Sigmoid colon (tissue), 7 donors: ENCODE data around the gene GLRA2. TPM values are rescaled to one million over a fixed set of nuclear protein-coding genes. Genes with fewer than 3 reads are reported as not detected.

Source experiments
- DNase-seq: peaks from one replicate; pipeline ENCODE4 v3.0.0-alpha.2; 2019
- H3K27ac ChIP-seq, 4 donors: fragments of 200-600 bp; sonication (generic); one replicate each; pipeline ENCODE4 v1.5.1; 2016 to 2019; ENCODE audit warnings: mild to moderate bottlenecking in 1 of 4
- H3K27me3 ChIP-seq, 3 donors: fragments of 200-600 bp; sonication (generic); one replicate each; pipeline ENCODE4 v1.5.1; 2019; ENCODE audit warnings: mild to moderate bottlenecking in 1 of 3
- H3K36me3 ChIP-seq, 4 donors: fragments of 200-600 bp; sonication (generic); one replicate each; pipeline ENCODE4 v1.5.1; 2016 to 2019
- H3K4me1 ChIP-seq, 4 donors: fragments of 200-600 bp; sonication (generic); one replicate each; pipeline ENCODE4 v1.5.1; 2017 to 2019
- H3K4me3 ChIP-seq, 4 donors: fragments of 200-600 bp; sonication (generic); one replicate each; pipeline ENCODE4 v1.5.1; 2017 to 2019; ENCODE audit warnings: mild to moderate bottlenecking in 2 of 4, moderate library complexity in 1 of 4
- H3K9me3 ChIP-seq, 4 donors: fragments of 200-600 bp in 3 of 4; sonication (generic) in 3 of 4; one replicate each; pipeline versions ENCODE4 v1.5.1 to v1.6.1; 2013 to 2019
- CTCF ChIP-seq, 4 experiments: fragments of 450-650 bp in 3 of 4; fragments of 200-600 bp in 1 of 4; IDR thresholded peaks; one replicate each; pipeline ENCODE4 v1.5.1; 2016 to 2019; ENCODE audit warnings: antibody characterized with exemption in 4 of 4, mild to moderate bottlenecking in 3 of 4, moderate library complexity in 2 of 4
- EP300 ChIP-seq, 4 donors: sonication (generic); formaldehyde crosslinking; IDR thresholded peaks; one replicate each; pipeline ENCODE4 v1.6.1; 2017; ENCODE audit warnings: antibody characterized with exemption in 4 of 4
- POLR2A ChIP-seq, 2 donors: fragments of 450-650 bp; IDR thresholded peaks; one replicate each; pipeline ENCODE4 v1.6.1; 2016; ENCODE audit warnings: antibody characterized with exemption in 2 of 2, mild to moderate bottlenecking in 2 of 2, moderate library complexity in 2 of 2
- POLR2AphosphoS5 ChIP-seq, 4 donors: sonication (generic); formaldehyde crosslinking; IDR thresholded peaks; one replicate each; pipeline ENCODE4 v1.6.1; 2017; ENCODE audit warnings: antibody characterized with exemption in 4 of 4
- WGBS, 2 donors: extraction: QIAGEN DNeasy Blood & Tissue Kit; methylation state at CpG; one replicate each; pipeline ENCODE4 v1.1.7; 2013; 5-methylcytosine and 5-hydroxymethylcytosine counted together
- intact Hi-C: fragments of 100-400 bp; cut with DNase I; formaldehyde crosslinking; loops from one replicate; pipeline ENCODE4 v1.15.1; 2023
- polyA plus RNA-seq, 3 donors: library from polyadenylated mRNA; stranded (reverse); fragments of 200-250 nt; gene quantifications; one replicate each; pipeline ENCODE4 v1.2.3, GENCODE V29; 2013
- total RNA-seq, 4 donors: library from RNA; depleted of rRNA; stranded (reverse); fragments of >200 nt; gene quantifications; one replicate each; pipeline ENCODE4 v1.1.0, GENCODE V29; 2016
- donor health status: healthy with polysubstance abuse.
- donor health status: Bipolar disorder and iron deficiency.
- donor health status: healthy.

Gene GLRA2
- total and polyA plus RNA-seq, 7 donors = under 0.01 to 1.9 (median 0.75) TPM; not detected in 3

- WGBS, 2 donors = 48 to 91% methylated on average over 1 of the region's 1 CpG
- Histone ChIP-seq H3K36me3 (no peaks in the 10 kb centered on the region), H3K27me3 (no peaks in the 10 kb centered on the region), H3K4me1 (peaks cover 0 to 11% (median 2%) of the 10 kb centered on the region in 4 donors), H3K4me3 (no peak overlapping the region), H3K9me3 (no peaks in the 10 kb centered on the region), H3K27ac (no peak overlapping the region)
- TF ChIP-seq POLR2AphosphoS5 (IDR thresholded peaks at IDR 0.05) (no peak), CTCF (IDR thresholded peaks at IDR 0.05) (no peak), POLR2A (IDR thresholded peaks at IDR 0.05) (no peak), EP300 (IDR thresholded peaks at IDR 0.05) (no peak)
- DNase-seq = no peak
- intact Hi-C loops = no loop called here
Observed at GRCh38 chrX:14670819-14671218, 141.5 kb downstream of the GLRA2 start.

- no peaks in the 10 kb centered on the region for H3K9me3 ChIP-seq
- intact Hi-C loops = no loop called here
- H3K4me1 ChIP-seq = peaks cover 0 to 11% (median 2%) of the 10 kb centered on the region in 4 donors
- no peaks in the 10 kb centered on the region for H3K36me3 ChIP-seq
- WGBS, 2 donors = 89 to 93% methylated on average over 5 of the region's 5 CpGs
- no peak overlapping the region for H3K4me3 ChIP-seq
- H3K27me3 ChIP-seq = no peaks in the 10 kb centered on the region
- DNase-seq = no peak
- H3K27ac ChIP-seq = no peak overlapping the region
- TF ChIP-seq CTCF (IDR thresholded peaks at IDR 0.05) (no peak), POLR2AphosphoS5 (IDR thresholded peaks at IDR 0.05) (peak in 2 of 4 donors; percentile 54 to 58)
Observed at GRCh38 chrX:14672611-14673172, 143.4 kb downstream of the GLRA2 start.

GRCh38 chrX:14673236-14673635, 143.9 kb downstream of the GLRA2 start:
- no peaks in the 10 kb centered on the region for H3K27me3 ChIP-seq
- DNase-seq = no peak
- no peaks in the 10 kb centered on the region for H3K9me3 ChIP-seq
- H3K4me3 ChIP-seq = no peak overlapping the region
- no peaks in the 10 kb centered on the region for H3K36me3 ChIP-seq
- H3K4me1 ChIP-seq = peaks cover 0 to 11% (median 2%) of the 10 kb centered on the region in 4 donors
- intact Hi-C loops = no loop called here
- 93 to 95% methylated on average over 1 of the region's 1 CpG for WGBS, 2 donors
- no peak for TF ChIP-seq EP300 (IDR thresholded peaks at IDR 0.05)
- no peak overlapping the region for H3K27ac ChIP-seq

- Histone ChIP-seq H3K27me3 (no peaks in the 10 kb centered on the region), H3K36me3 (no peaks in the 10 kb centered on the region), H3K4me1 (peaks cover 0 to 11% (median 2%) of the 10 kb centered on the region in 4 donors), H3K4me3 (no peak overlapping the region), H3K9me3 (no peaks in the 10 kb centered on the region), H3K27ac (no peak overlapping the region)
- 24 to 57% methylated on average over 4 of the region's 4 CpGs for WGBS, 2 donors
- intact Hi-C loops = no loop called here
- DNase-seq = no peak
- TF ChIP-seq EP300 (IDR thresholded peaks at IDR 0.05) (no peak), CTCF (IDR thresholded peaks at IDR 0.05) (no peak), POLR2AphosphoS5 (IDR thresholded peaks at IDR 0.05) (peak in 1 of 4 donors; percentile 40)
Observed at GRCh38 chrX:14673764-14674163, 144.4 kb downstream of the GLRA2 start.

GRCh38 chrX:14675500-14675899, 146.2 kb downstream of the GLRA2 start:
- intact Hi-C loops = no loop called here
- TF ChIP-seq EP300 (IDR thresholded peaks at IDR 0.05) = no peak
- TF ChIP-seq POLR2A (IDR thresholded peaks at IDR 0.05) = no peak
- no peak for TF ChIP-seq POLR2AphosphoS5 (IDR thresholded peaks at IDR 0.05)
- no peak for TF ChIP-seq CTCF (IDR thresholded peaks at IDR 0.05)
- Histone ChIP-seq H3K27ac (no peak overlapping the region), H3K4me3 (no peak overlapping the region), H3K9me3 (no peaks in the 10 kb centered on the region), H3K36me3 (no peaks in the 10 kb centered on the region), H3K4me1 (peaks cover 0 to 11% (median 2%) of the 10 kb centered on the region in 4 donors), H3K27me3 (no peaks in the 10 kb centered on the region)
- 9 to 65% methylated on average over 1 of the region's 1 CpG for WGBS, 2 donors
- DNase-seq = no peak
